ENCODE data around the gene HCRTR1. TPM values are rescaled to one million over a fixed set of nuclear protein-coding genes. Genes with fewer than 3 reads are reported as not detected.

Gene HCRTR1
- polyA plus RNA-seq, 1 of the 3 experiments (the other 2 are of a cell fraction) = 0.03 TPM

DNA sequence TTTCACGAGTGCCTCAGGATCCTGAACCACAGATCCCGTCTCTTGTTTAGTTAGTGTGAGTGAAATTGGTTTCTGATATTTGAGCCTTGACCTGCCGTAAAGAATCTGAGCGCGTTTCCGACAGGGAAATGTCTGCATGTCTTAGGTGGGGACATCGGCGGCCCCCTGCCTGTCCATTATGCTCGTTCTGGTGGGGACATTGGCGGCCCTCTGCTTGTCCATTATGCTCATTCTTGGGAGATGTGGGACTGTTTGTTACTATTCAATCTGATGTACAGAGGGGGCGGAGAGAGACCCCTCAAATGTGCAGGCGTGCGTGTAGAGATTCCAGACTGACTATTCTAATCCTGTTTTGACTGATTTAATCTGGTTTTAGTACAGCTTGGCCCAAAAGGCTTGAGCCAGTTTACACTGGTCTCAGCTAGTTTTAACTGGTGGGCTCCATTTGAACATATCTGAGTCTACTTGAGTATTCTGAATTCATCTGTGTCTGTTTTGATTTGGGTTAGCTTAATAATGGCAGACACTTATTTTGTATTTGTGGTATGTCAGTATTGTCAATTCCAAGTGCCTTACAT is 47.8 kb upstream of the HCRTR1 start:
- no peak overlapping the region for H2AFZ ChIP-seq (ENCODE audit: low read depth)
- peaks cover 10 to 19% of the 10 kb centered on the region in 2 experiments; a peak in 3 of 4 replicates for H3K4me1 ChIP-seq (ENCODE audit: control insufficient read depth in 1 of 2, insufficient read depth in 2 of 2, low read depth in 1 of 2, low read length in 1 of 2)
- ChIA-PET POLR2A (no interaction called here), CTCF (interaction anchor here (0.8 to 5.1 kb wide), 7 partner anchors 12 to 385 kb away, joined by 3 to 24 read pairs (median 4); partner anchors contain the start of gene HCRTR1)
- H3K4me2 ChIP-seq = no peak overlapping the region
- H3F3A ChIP-seq (replicated peaks; ENCODE audit: insufficient read depth) = peaks cover 7% of the 10 kb centered on the region
- no peaks in the 10 kb centered on the region for H3K9me3 ChIP-seq
- no peak overlapping the region for H3K4me3 ChIP-seq (ENCODE audit: low read depth in 2 of 2, low read length in 1 of 2)
- H3K79me2 ChIP-seq (ENCODE audit: insufficient read depth) = no peaks in the 10 kb centered on the region
- H3K27ac ChIP-seq (ENCODE audit: low read depth in 2 of 2, low read length in 1 of 2) = no peak overlapping the region
- DNase-seq = no peak
- no peaks in the 10 kb centered on the region for H4K20me1 ChIP-seq (ENCODE audit: insufficient read depth)
- TF ChIP-seq, protein P1, sequence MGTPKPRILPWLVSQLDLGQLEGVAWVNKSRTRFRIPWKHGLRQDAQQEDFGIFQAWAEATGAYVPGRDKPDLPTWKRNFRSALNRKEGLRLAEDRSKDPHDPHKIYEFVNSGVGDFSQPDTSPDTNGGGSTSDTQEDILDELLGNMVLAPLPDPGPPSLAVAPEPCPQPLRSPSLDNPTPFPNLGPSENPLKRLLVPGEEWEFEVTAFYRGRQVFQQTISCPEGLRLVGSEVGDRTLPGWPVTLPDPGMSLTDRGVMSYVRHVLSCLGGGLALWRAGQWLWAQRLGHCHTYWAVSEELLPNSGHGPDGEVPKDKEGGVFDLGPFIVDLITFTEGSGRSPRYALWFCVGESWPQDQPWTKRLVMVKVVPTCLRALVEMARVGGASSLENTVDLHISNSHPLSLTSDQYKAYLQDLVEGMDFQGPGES (IDR thresholded peaks at IDR 0.05; ENCODE audit: low read depth, low read length) = no peak
- TF ChIP-seq TAF1 (IDR thresholded peaks at IDR 0.05; ENCODE audit: borderline replicate concordance, low read depth, low read length) (no peak), RAD21 (IDR thresholded peaks at IDR 0.05; ENCODE audit: low read length) (no peak), FOSL2 (IDR thresholded peaks at IDR 0.05; ENCODE audit: borderline replicate concordance, low read depth) (no peak), TCF12 (IDR thresholded peaks at IDR 0.05) (no peak), NFIC (IDR thresholded peaks at IDR 0.05; ENCODE audit: borderline replicate concordance) (no peak), GATA2 (CRISPR knock-in tag; IDR thresholded peaks at IDR 0.05) (no peak)
- no peak overlapping the region for H3K9ac ChIP-seq
- WGBS (ENCODE audit: low lambda C conversion rate) = 84% methylated on average over 13 of the region's 13 CpGs
- H3K9me2 ChIP-seq = no peaks in the 10 kb centered on the region
- H3K27me3 ChIP-seq (ENCODE audit: insufficient read depth) = no peaks in the 10 kb centered on the region
- no peaks in the 10 kb centered on the region for H3K36me3 ChIP-seq (replicated peaks in 1 of 2; ENCODE audit: control insufficient read depth in 1 of 2, insufficient read depth in 2 of 2, low read length in 1 of 2)

DNA sequence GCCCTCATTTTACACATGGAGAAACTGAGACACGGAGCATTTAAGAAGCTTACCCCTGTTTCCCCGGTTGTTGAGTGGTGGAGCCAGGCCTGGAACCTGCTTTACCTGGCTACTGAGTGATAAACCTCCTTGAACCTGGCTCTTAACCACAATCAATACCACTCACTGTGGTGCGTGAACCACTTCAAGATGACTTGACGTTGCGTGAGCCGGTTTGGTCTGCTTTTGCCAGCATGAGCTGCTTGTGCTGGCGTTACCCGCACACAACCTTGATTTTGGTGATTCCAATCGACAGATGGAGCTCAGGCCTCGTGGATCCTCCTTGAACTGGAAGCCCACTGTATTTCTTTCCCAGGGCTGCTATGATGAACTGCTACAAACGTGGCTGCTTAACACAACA is 47.3 kb upstream of the HCRTR1 start:
- no peaks in the 10 kb centered on the region for H3K79me2 ChIP-seq (ENCODE audit: insufficient read depth)
- no peak overlapping the region for H3K9ac ChIP-seq
- no peaks in the 10 kb centered on the region for H3K9me2 ChIP-seq
- POLR2A ChIA-PET = no interaction called here
- 90% methylated on average over 11 of the region's 11 CpGs for WGBS (ENCODE audit: low lambda C conversion rate)
- H3K9me3 ChIP-seq = no peaks in the 10 kb centered on the region
- no peak overlapping the region for H3K27ac ChIP-seq (ENCODE audit: low read depth in 2 of 2, low read length in 1 of 2)
- H3K4me1 ChIP-seq (ENCODE audit: control insufficient read depth in 1 of 2, insufficient read depth in 2 of 2, low read depth in 1 of 2, low read length in 1 of 2) = peaks cover 15 to 20% of the 10 kb centered on the region in 2 experiments; a peak in 3 of 4 replicates
- no peaks in the 10 kb centered on the region for H4K20me1 ChIP-seq (ENCODE audit: insufficient read depth)
- no peak overlapping the region for H3K4me2 ChIP-seq
- no peaks in the 10 kb centered on the region for H3K36me3 ChIP-seq (replicated peaks in 1 of 2; ENCODE audit: control insufficient read depth in 1 of 2, insufficient read depth in 2 of 2, low read length in 1 of 2)
- H3F3A ChIP-seq (replicated peaks; ENCODE audit: insufficient read depth) = peaks cover 8% of the 10 kb centered on the region
- H2AFZ ChIP-seq (ENCODE audit: low read depth) = no peak overlapping the region
- no peak overlapping the region for H3K4me3 ChIP-seq (ENCODE audit: low read depth in 2 of 2, low read length in 1 of 2)
- CTCF ChIA-PET = interaction anchor here (0.8 to 5.1 kb wide), 9 partner anchors 11 to 386 kb away, joined by 3 to 24 read pairs (median 4); partner anchors contain the start of gene HCRTR1
- DNase-seq = no peak
- H3K27me3 ChIP-seq (ENCODE audit: insufficient read depth) = no peaks in the 10 kb centered on the region
- TF ChIP-seq, protein P2, sequence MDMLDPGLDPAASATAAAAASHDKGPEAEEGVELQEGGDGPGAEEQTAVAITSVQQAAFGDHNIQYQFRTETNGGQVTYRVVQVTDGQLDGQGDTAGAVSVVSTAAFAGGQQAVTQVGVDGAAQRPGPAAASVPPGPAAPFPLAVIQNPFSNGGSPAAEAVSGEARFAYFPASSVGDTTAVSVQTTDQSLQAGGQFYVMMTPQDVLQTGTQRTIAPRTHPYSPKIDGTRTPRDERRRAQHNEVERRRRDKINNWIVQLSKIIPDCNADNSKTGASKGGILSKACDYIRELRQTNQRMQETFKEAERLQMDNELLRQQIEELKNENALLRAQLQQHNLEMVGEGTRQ (IDR thresholded peaks at IDR 0.05; ENCODE audit: borderline replicate concordance, low read depth, low read length) = no peak
- TF ChIP-seq, protein P3, sequence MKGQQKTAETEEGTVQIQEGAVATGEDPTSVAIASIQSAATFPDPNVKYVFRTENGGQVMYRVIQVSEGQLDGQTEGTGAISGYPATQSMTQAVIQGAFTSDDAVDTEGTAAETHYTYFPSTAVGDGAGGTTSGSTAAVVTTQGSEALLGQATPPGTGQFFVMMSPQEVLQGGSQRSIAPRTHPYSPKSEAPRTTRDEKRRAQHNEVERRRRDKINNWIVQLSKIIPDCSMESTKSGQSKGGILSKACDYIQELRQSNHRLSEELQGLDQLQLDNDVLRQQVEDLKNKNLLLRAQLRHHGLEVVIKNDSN (IDR thresholded peaks at IDR 0.05; ENCODE audit: borderline replicate concordance, low read depth) = no peak
- TF ChIP-seq, protein P4, sequence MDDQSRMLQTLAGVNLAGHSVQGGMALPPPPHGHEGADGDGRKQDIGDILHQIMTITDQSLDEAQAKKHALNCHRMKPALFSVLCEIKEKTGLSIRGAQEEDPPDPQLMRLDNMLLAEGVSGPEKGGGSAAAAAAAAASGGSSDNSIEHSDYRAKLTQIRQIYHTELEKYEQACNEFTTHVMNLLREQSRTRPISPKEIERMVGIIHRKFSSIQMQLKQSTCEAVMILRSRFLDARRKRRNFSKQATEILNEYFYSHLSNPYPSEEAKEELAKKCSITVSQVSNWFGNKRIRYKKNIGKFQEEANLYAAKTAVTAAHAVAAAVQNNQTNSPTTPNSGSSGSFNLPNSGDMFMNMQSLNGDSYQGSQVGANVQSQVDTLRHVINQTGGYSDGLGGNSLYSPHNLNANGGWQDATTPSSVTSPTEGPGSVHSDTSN (IDR thresholded peaks at IDR 0.05) = no peak
- no peak for TF ChIP-seq NRF1 (IDR thresholded peaks at IDR 0.05; ENCODE audit: low read depth, low read length)
- no peak for TF ChIP-seq NFIC (IDR thresholded peaks at IDR 0.05; ENCODE audit: borderline replicate concordance)
- TF ChIP-seq TAF1 (IDR thresholded peaks at IDR 0.05; ENCODE audit: borderline replicate concordance, low read depth, low read length) = no peak
- no peak for TF ChIP-seq YY1 (IDR thresholded peaks at IDR 0.05; ENCODE audit: low read depth)
- TF ChIP-seq EP300 (IDR thresholded peaks at IDR 0.05; ENCODE audit: borderline replicate concordance in 1 of 2, low read depth in 1 of 2, low read length in 1 of 2) = no peak
- TF ChIP-seq POLR2AphosphoS5 (IDR thresholded peaks at IDR 0.05; ENCODE audit: low read depth, low read length) = no peak
- TF ChIP-seq FOSL2 (IDR thresholded peaks at IDR 0.05; ENCODE audit: borderline replicate concordance, low read depth) = no peak
- TF ChIP-seq RAD21 (IDR thresholded peaks at IDR 0.05; ENCODE audit: low read length) = no peak
- no peak for TF ChIP-seq RXRA (IDR thresholded peaks at IDR 0.05; ENCODE audit: borderline replicate concordance, low read depth)
